ENCODE results near the gene DICER1.

Gene DICER1

GRCh38 chr14:95088665-95089064 lies 68.7 kb downstream of the DICER1 start:
- no peak for TF ChIP-seq POLR2A (IDR thresholded peaks at IDR 0.05; ENCODE audit: low read depth, low read length)
- DNase-seq (ENCODE audit: insufficient read length, low spot score) (no peak), FAIRE-seq (no peak)

GRCh38 chr14:95087619-95088018 lies 69.7 kb downstream of the DICER1 start:
- TF ChIP-seq POLR2A (IDR thresholded peaks at IDR 0.05; ENCODE audit: low read depth, low read length) = no peak
- DNase-seq (ENCODE audit: insufficient read length, low spot score) (no peak), FAIRE-seq (no peak)

- DNase-seq (ENCODE audit: insufficient read length, low spot score) = no peak
- FAIRE-seq = no peak
- no peak for TF ChIP-seq POLR2A (IDR thresholded peaks at IDR 0.05; ENCODE audit: low read depth, low read length)
Measured at GRCh38 chr14:95085321-95085720, 72.0 kb downstream of the DICER1 start.

GRCh38 chr14:95078867-95079266 lies 78.5 kb downstream of the DICER1 start:
- no peak for DNase-seq (ENCODE audit: insufficient read length, low spot score)
- no peak for TF ChIP-seq POLR2A (IDR thresholded peaks at IDR 0.05; ENCODE audit: low read depth, low read length)
- no peak for FAIRE-seq

GRCh38 chr14:95077345-95077744 lies 80.0 kb downstream of the DICER1 start:
- no peak for FAIRE-seq
- no peak for TF ChIP-seq POLR2A (IDR thresholded peaks at IDR 0.05; ENCODE audit: low read depth, low read length)
- DNase-seq (ENCODE audit: insufficient read length, low spot score) = no peak

- no peak for TF ChIP-seq POLR2A (IDR thresholded peaks at IDR 0.05; ENCODE audit: low read depth, low read length)
- no peak for DNase-seq (ENCODE audit: insufficient read length, low spot score)
- no peak for FAIRE-seq
Measured at GRCh38 chr14:95075789-95076188, 81.5 kb downstream of the DICER1 start.

GRCh38 chr14:95073947-95074346 lies 83.4 kb downstream of the DICER1 start:
- no peak for TF ChIP-seq POLR2A (IDR thresholded peaks at IDR 0.05; ENCODE audit: low read depth, low read length)
- DNase-seq (ENCODE audit: insufficient read length, low spot score) (no peak), FAIRE-seq (no peak)

GRCh38 chr14:95072310-95072905 lies 84.9 kb downstream of the DICER1 start:
- no peak for TF ChIP-seq POLR2A (IDR thresholded peaks at IDR 0.05; ENCODE audit: low read depth, low read length)
- no peak for DNase-seq (ENCODE audit: insufficient read length, low spot score)
- FAIRE-seq = no peak

GRCh38 chr14:95071649-95072280 lies 85.6 kb downstream of the DICER1 start:
- TF ChIP-seq POLR2A (IDR thresholded peaks at IDR 0.05; ENCODE audit: low read depth, low read length) = no peak
- no peak for DNase-seq (ENCODE audit: insufficient read length, low spot score)
- FAIRE-seq = no peak

GRCh38 chr14:95070748-95071435 lies 86.4 kb downstream of the DICER1 start:
- no peak for TF ChIP-seq POLR2A (IDR thresholded peaks at IDR 0.05; ENCODE audit: low read depth, low read length)
- FAIRE-seq (no peak), DNase-seq (ENCODE audit: insufficient read length, low spot score) (no peak)

- TF ChIP-seq POLR2A (IDR thresholded peaks at IDR 0.05; ENCODE audit: low read depth, low read length) = no peak
- DNase-seq (ENCODE audit: insufficient read length, low spot score) = no peak
- FAIRE-seq = no peak
Measured at GRCh38 chr14:95069547-95069946, 87.8 kb downstream of the DICER1 start.

- FAIRE-seq (no peak), DNase-seq (ENCODE audit: insufficient read length, low spot score) (no peak)
- no peak for TF ChIP-seq POLR2A (IDR thresholded peaks at IDR 0.05; ENCODE audit: low read depth, low read length)
Measured at GRCh38 chr14:95069018-95069417, 88.3 kb downstream of the DICER1 start.

GRCh38 chr14:95068521-95068920 lies 88.8 kb downstream of the DICER1 start:
- TF ChIP-seq POLR2A (IDR thresholded peaks at IDR 0.05; ENCODE audit: low read depth, low read length) = no peak
- no peak for DNase-seq (ENCODE audit: insufficient read length, low spot score)
- no peak for FAIRE-seq

- no peak for TF ChIP-seq POLR2A (IDR thresholded peaks at IDR 0.05; ENCODE audit: low read depth, low read length)
- no peak for DNase-seq (ENCODE audit: insufficient read length, low spot score)
- FAIRE-seq = no peak
Measured at GRCh38 chr14:95068080-95068479, 89.2 kb downstream of the DICER1 start.

- FAIRE-seq (no peak), DNase-seq (ENCODE audit: insufficient read length, low spot score) (no peak)
- TF ChIP-seq POLR2A (IDR thresholded peaks at IDR 0.05; ENCODE audit: low read depth, low read length) = no peak
Measured at GRCh38 chr14:95067526-95067925, 89.8 kb downstream of the DICER1 start.
